ENCODE measurements around the gene TXNRD1.

TXNRD1 gene

DNA sequence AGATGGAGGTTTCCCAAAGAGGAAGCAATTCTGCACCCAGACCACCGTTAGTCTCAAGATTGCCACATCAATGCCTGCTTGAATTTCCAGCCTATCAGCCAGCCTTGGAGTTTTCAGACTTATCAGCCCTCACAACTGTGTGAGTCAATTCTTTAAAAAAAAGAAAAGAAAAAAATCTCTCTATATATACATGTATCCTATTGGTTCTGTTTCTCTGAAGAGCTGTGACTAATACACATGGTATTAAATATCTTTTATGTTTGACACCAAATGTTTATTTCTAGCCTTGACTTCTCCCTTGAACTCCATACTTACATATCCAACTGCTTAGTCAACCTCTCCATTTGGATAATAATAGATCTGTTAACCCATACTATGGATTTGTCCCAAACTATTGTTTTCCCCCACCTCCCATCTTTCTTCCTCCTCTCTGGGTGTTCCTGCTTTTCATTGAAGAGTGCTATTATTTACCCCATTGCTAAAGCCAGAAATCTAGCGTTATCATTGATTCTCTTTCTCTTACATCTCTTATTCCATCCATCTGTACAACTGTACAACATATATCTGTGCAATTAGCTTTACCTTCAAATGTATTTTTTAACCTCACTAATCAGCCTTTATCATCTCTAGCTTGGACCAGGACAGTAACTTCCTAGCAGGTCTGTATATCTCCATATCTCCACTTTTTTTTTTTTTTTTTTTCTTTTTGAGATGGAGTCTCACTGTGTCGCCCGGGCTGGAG is 65.3 kb downstream of the TXNRD1 start:
- no peaks in the 10 kb centered on the region for H3K27me3 ChIP-seq (ENCODE audit: control insufficient read depth, low read length)
- H3F3A ChIP-seq (ENCODE audit: control insufficient read depth, insufficient read depth): peaks cover 2% of the 10 kb centered on the region; the same call in 1 of the 2 replicates
- no peak for TF ChIP-seq EZH2phosphoT487 (IDR thresholded peaks at IDR 0.05; ENCODE audit: borderline replicate concordance, low read length)
- TF ChIP-seq, protein P1, sequence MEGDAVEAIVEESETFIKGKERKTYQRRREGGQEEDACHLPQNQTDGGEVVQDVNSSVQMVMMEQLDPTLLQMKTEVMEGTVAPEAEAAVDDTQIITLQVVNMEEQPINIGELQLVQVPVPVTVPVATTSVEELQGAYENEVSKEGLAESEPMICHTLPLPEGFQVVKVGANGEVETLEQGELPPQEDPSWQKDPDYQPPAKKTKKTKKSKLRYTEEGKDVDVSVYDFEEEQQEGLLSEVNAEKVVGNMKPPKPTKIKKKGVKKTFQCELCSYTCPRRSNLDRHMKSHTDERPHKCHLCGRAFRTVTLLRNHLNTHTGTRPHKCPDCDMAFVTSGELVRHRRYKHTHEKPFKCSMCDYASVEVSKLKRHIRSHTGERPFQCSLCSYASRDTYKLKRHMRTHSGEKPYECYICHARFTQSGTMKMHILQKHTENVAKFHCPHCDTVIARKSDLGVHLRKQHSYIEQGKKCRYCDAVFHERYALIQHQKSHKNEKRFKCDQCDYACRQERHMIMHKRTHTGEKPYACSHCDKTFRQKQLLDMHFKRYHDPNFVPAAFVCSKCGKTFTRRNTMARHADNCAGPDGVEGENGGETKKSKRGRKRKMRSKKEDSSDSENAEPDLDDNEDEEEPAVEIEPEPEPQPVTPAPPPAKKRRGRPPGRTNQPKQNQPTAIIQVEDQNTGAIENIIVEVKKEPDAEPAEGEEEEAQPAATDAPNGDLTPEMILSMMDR (IDR thresholded peaks at IDR 0.05; ENCODE audit: low read depth, low read length, poor library complexity, severe bottlenecking): no peak
- no peaks in the 10 kb centered on the region for H3K9me2 ChIP-seq (replicated peaks; ENCODE audit: control insufficient read depth, low read length)
- no peak overlapping the region for H3K4me2 ChIP-seq (ENCODE audit: low read length)
- H3K36me3 ChIP-seq (ENCODE audit: control insufficient read depth, low read length): no peaks in the 10 kb centered on the region
- H3K9me3 ChIP-seq (ENCODE audit: control insufficient read depth, insufficient read depth, low read length): no peaks in the 10 kb centered on the region
- H3K79me2 ChIP-seq (ENCODE audit: control insufficient read depth, low read length): no peaks in the 10 kb centered on the region
- H3K4me1 ChIP-seq (ENCODE audit: control insufficient read depth, low read length): peaks cover 14% of the 10 kb centered on the region
- H4K20me1 ChIP-seq (ENCODE audit: control insufficient read depth, insufficient read depth, low read depth, low read length): no peaks in the 10 kb centered on the region
- H3K27ac ChIP-seq (ENCODE audit: low read depth, low read length): no peak overlapping the region
- H3K4me3 ChIP-seq (ENCODE audit: low read length): no peak overlapping the region

DNA sequence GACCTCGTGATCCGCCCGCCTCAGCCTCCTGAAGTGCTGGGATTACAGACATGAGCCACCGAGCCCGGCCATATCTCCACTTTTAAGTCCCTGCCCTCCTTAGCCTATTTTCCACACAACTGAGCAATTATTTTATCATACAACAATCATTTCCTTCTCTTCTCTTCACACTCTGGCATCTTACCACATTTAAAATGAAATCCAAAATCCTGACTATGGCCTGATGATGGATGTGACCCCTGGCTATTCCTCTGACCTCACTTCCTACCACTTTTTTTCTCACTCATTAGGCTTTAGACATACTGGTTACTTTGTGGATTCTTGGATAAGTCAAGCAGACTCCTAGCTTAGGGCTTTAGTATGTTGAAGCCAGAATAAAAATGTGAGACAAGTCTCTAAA is 66.1 kb downstream of the TXNRD1 start:
- no peak overlapping the region for H3K27ac ChIP-seq (ENCODE audit: low read depth, low read length)
- H3F3A ChIP-seq (ENCODE audit: control insufficient read depth, insufficient read depth): peaks cover 7% of the 10 kb centered on the region
- H3K4me1 ChIP-seq (ENCODE audit: control insufficient read depth, low read length): peaks cover 14% of the 10 kb centered on the region

DNA sequence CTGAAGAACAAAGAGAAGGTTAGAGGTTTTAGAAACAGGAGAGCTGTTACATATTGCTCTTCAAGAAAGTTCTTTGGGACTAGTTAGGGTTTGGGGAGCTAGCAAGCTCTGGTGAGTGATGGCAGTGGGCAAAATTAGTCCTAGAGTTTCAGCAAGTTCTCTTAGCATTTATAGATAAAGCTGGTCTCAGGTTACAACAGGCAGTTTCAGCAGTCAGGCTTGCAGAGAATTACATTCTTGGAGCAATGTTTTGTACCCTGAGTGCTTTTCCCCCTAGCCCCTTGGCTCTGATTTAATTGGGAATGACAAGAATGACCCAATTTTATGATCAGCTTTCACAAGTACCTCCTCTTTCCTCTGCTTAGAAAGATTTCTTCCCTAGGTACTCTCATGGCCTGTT is 66.5 kb downstream of the TXNRD1 start:
- H3K9me2 ChIP-seq (replicated peaks; ENCODE audit: control insufficient read depth, low read length): no peaks in the 10 kb centered on the region
- no peaks in the 10 kb centered on the region for H4K20me1 ChIP-seq (ENCODE audit: control insufficient read depth, insufficient read depth, low read depth, low read length)
- H3K4me3 ChIP-seq (ENCODE audit: low read length): no peak overlapping the region
- H3K36me3 ChIP-seq (ENCODE audit: control insufficient read depth, low read length): peaks cover 3% of the 10 kb centered on the region; the same call in 1 of the 2 replicates
- H3K79me2 ChIP-seq (ENCODE audit: control insufficient read depth, low read length): peaks cover 3% of the 10 kb centered on the region
- no peaks in the 10 kb centered on the region for H3K9me3 ChIP-seq (ENCODE audit: control insufficient read depth, insufficient read depth, low read length)
- H3F3A ChIP-seq (ENCODE audit: control insufficient read depth, insufficient read depth): peaks cover 7% of the 10 kb centered on the region
- TF ChIP-seq, protein P1 (IDR thresholded peaks at IDR 0.05; ENCODE audit: low read depth, low read length, poor library complexity, severe bottlenecking): no peak
- TF ChIP-seq EZH2phosphoT487 (IDR thresholded peaks at IDR 0.05; ENCODE audit: borderline replicate concordance, low read length): no peak
- H3K4me1 ChIP-seq (ENCODE audit: control insufficient read depth, low read length): peaks cover 13% of the 10 kb centered on the region
- no peaks in the 10 kb centered on the region for H3K27me3 ChIP-seq (ENCODE audit: control insufficient read depth, low read length)
- no peak overlapping the region for H3K27ac ChIP-seq (ENCODE audit: low read depth, low read length)
- H3K4me2 ChIP-seq (ENCODE audit: low read length): no peak overlapping the region

More for the DNA sequence above, 66.1 kb downstream of the TXNRD1 start:
- Histone ChIP-seq H3K9me2 (replicated peaks; ENCODE audit: control insufficient read depth, low read length) (no peaks in the 10 kb centered on the region), H3K4me2 (ENCODE audit: low read length) (no peak overlapping the region), H3K9me3 (ENCODE audit: control insufficient read depth, insufficient read depth, low read length) (no peaks in the 10 kb centered on the region), H4K20me1 (ENCODE audit: control insufficient read depth, insufficient read depth, low read depth, low read length) (no peaks in the 10 kb centered on the region), H3K36me3 (ENCODE audit: control insufficient read depth, low read length) (no peaks in the 10 kb centered on the region), H3K27me3 (ENCODE audit: control insufficient read depth, low read length) (no peaks in the 10 kb centered on the region), H3K79me2 (ENCODE audit: control insufficient read depth, low read length) (no peaks in the 10 kb centered on the region), H3K4me3 (ENCODE audit: low read length) (no peak overlapping the region)
- TF ChIP-seq, protein P1 (IDR thresholded peaks at IDR 0.05; ENCODE audit: low read depth, low read length, poor library complexity, severe bottlenecking): no peak
- no peak for TF ChIP-seq EZH2phosphoT487 (IDR thresholded peaks at IDR 0.05; ENCODE audit: borderline replicate concordance, low read length)

Data from DOHH2 (cell line).